ENCODE data around the gene JCAD. TPM values are rescaled to one million over a fixed set of nuclear protein-coding genes. Genes with fewer than 3 reads are reported as not detected.

JCAD gene, protein sequence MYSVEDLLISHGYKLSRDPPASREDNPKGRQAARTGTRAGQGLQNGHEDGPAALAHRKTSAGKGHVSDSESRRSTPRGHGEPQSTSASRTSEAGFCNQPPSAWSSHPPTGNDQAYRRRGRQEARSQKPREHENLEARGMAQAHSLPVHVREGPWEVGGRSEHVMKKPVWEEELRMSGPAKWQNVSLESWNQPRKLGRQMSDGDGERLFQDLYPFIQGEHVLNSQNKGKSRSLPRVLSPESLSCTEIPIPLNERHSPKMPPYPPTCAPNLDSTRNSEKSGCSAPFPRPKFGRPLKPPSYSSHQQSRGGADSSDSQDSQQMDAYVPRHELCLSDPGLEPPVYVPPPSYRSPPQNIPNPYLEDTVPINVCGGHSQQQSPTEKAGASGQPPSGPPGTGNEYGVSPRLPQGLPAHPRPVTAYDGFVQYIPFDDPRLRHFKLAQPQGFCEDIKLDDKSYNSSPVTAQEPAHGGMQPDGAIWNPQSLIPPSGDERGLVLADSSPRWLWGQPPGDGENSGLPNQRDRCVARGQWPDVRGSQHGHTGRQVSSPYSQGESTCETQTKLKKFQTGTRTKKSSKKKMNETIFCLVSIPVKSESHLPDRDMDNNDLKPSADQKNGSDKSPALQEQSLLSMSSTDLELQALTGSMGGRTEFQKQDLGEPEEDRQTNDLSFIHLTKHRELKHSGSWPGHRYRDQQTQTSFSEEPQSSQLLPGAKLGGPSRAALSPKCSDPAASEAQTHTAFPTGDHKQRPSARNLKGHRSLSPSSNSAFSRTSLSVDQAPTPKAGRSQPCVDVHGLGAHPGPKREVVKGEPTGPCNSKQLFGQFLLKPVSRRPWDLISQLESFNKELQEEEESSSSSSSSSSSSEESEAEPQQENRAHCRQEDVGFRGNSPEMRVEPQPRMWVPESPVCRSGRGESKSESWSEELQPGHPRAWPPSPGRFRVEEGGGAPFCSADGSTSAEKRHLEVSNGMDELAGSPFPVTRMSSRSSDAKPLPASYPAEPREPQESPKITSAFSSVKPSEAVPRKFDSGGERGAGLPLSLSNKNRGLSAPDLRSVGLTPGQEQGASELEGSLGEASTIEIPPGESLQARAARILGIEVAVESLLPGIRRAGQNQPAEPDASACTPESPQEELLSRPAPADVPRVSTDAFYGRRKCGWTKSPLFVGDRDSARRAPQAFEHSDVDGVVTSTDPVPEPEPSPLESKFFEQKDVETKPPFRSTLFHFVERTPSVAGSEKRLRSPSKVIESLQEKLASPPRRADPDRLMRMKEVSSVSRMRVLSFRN (N-terminal part only)
- 7.7 and 10.2 TPM in 2 replicates for total RNA-seq

DNA sequence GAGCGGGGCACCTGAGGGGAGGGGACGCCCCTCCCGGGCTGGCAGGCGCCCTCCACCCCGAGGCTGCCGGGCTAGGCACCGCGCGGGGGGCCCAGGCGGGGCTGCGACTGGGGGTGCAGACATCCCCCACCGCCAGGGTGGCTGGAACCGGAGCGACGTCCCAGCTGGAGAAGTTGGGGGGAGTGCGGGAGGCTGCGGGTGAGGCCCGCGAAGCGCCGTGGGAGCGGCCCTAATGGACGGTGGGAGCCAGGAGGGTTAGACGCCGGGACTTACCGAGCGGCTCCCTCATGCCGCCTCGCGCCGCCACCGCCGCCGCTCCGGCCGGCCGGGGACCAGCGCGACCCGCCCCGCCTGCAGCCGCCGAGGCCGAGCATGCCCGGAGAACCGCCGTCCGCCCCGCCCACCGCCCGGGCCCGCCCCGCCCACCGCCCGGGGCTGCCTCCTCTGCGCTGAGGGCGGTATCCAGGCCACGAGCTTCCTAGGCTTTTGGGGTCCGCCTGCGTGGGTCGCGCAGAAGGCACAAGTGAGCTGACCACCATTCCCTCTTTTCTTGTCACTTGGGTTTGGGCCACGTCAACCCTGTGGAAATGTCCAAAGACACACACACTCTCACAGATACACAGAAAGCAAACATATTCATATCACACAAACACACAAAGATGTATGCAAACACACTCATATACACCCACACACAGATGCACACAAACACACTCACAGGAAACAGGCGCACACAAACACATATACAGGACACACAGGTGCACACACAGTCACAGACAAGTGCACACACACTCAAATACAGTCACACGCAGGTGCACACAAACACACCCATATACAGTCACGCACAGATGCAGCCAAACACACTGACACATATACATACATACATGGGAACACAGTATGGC lies at the start of gene JCAD:
TSS of gene JCAD (minus strand) at position 378 of the 899 bp plus-strand sequence. CDS start 11,774 bp downstream, outside the sequence.

